Mucosa of descending colon (tissue), 3 donors: Measurements from ENCODE around the gene SPAG16. TPM values are rescaled to one million over a fixed set of nuclear protein-coding genes. Genes with fewer than 3 reads are reported as not detected.

Source experiments
- ATAC-seq: fragments of 200-7000 bp; cut with Tn5 transposase; one replicate; pipeline ENCODE4 v1.9.1; 2020; ENCODE audit warnings: mild to moderate bottlenecking, moderate library complexity
- DNase-seq, 3 donors: peaks; one replicate each; pipeline ENCODE4 v3.0.0-alpha.2; 2020
- H3K36me3 ChIP-seq: fragments of 200-600 bp; one replicate; pipeline ENCODE4 v1.8.0; 2021; ENCODE audit warnings: low read depth, mild to moderate bottlenecking
- H3K4me1 ChIP-seq: fragments of 200-600 bp; one replicate; pipeline ENCODE4 v1.8.0; 2021; ENCODE audit warnings: low read depth, mild to moderate bottlenecking
- H3K4me3 ChIP-seq: fragments of 200-600 bp; one replicate; pipeline ENCODE4 v1.8.0; 2021; ENCODE audit warnings: mild to moderate bottlenecking
- H3K9me3 ChIP-seq: fragments of 200-600 bp; one replicate; pipeline ENCODE4 v1.8.0; 2021; ENCODE audit warnings: mild to moderate bottlenecking
- CTCF ChIP-seq: fragments of 200-600 bp; IDR thresholded peaks from one replicate; pipeline ENCODE4 v1.8.0; 2022; ENCODE audit warnings: antibody characterized with exemption, mild to moderate bottlenecking
- intact Hi-C, 2 donors: fragments of 100-400 bp; cut with DNase I in 1 of 2; cut with micrococcal nuclease in 1 of 2; formaldehyde crosslinking; loops; one replicate each; pipeline versions ENCODE4 v1.11.0 to v1.11.1; 2022; cut with DNase I, micrococcal nuclease
- microRNA-seq: library from miRNA; unstranded; fragments of <30 nt; microRNA quantifications from one replicate; pipeline ENCODE4, GENCODE V29; 2019
- total RNA-seq, 3 donors: library from RNA; stranded (reverse); fragmentation: NEBNext Ultra II Directional in 2 of 3; extraction: Animal tissue kit (Norgen Biotek cat#: 25700) in 2 of 3; gene quantifications; one replicate each; pipeline versions ENCODE4 v1.2.1 to v1.2.4, GENCODE V29; 2021 to 2023
- donor health status: DM: no; HTN: no; CAD: no; lungs with moderate emphysema.
- donor health status: DM: no; HTN: no; CAD: no.
- donor health status: DM: no; HTN: yes; CAD: no.

SPAG16 gene
- total RNA-seq, 3 donors from 2014 or later, result 18.1 to 20.3 (median 18.5) TPM

GRCh38 chr2:214436470-214436869, 1152.2 kb downstream of the SPAG16 start:
- no peak for DNase-seq
- Histone ChIP-seq H3K4me1 (no peaks in the 10 kb centered on the region), H3K4me3 (no peak overlapping the region), H3K9me3 (no peaks in the 10 kb centered on the region), H3K36me3 (no peaks in the 10 kb centered on the region)
- ATAC-seq, result no peak
- intact Hi-C loops, result no loop called here
- TF ChIP-seq CTCF, result no peak

GRCh38 chr2:214450118-214450894, 1166.0 kb downstream of the SPAG16 start:
- intact Hi-C loops, result no loop called here
- Histone ChIP-seq H3K36me3 (no peaks in the 10 kb centered on the region), H3K4me1 (no peaks in the 10 kb centered on the region), H3K4me3 (no peak overlapping the region), H3K9me3 (no peaks in the 10 kb centered on the region)
- ATAC-seq, result no peak
- DNase-seq, result no peak
- TF ChIP-seq CTCF, result no peak

- Histone ChIP-seq H3K4me1 (no peaks in the 10 kb centered on the region), H3K9me3 (no peaks in the 10 kb centered on the region), H3K36me3 (no peaks in the 10 kb centered on the region), H3K4me3 (no peak overlapping the region)
- no peak for DNase-seq
- no peak for ATAC-seq
- TF ChIP-seq CTCF, result no peak
- intact Hi-C loops, result no loop called here
Observed at GRCh38 chr2:214451516-214452275, 1167.4 kb downstream of the SPAG16 start.

Small RNAs within 50 kb of the gene (microRNA-seq; reads per million reads assigned to microRNA genes)
- gene MIR4438, result not detected

Other genes starting within 250 kb of the SPAG16 start
- gene IKZF2, start 132.9 kb upstream of the SPAG16 start, total RNA-seq, result 10 to 100 TPM in 1 of 3 donors, 1 to 10 TPM in 2; 5.6 to 11.1 (median 8.6) TPM